ENCODE measurements around the gene AIP. TPM values are rescaled to one million over a fixed set of nuclear protein-coding genes. Genes with fewer than 3 reads are reported as not detected.
A peak's percentile ranks its signal among the peaks of the same experiment; 100 is the strongest.

Gene AIP
- total and polyA plus RNA-seq, 2 of the 8 experiments (the other 6 are each of a cell fraction or from before 2014, with no cell fraction given), result 29.8 to 54.4 TPM

GRCh38 chr11:67522338-67522737, 39.5 kb downstream of the AIP start:
- Histone ChIP-seq H3K14ac (ENCODE audit: insufficient read length) (no peak overlapping the region), H2BK12ac (ENCODE audit: low read depth, low read length) (no peak overlapping the region), H4K5ac (ENCODE audit: insufficient read length, low read depth, low read length) (no peak overlapping the region), H3K36me3 (ENCODE audit: control insufficient read depth in 2 of 4, insufficient read depth in 4 of 4, low read length in 3 of 4) (no peaks in the 10 kb centered on the region), H3K23ac (ENCODE audit: insufficient read length) (no peak overlapping the region), H3K4me1 (replicated peaks in 1 of 4; ENCODE audit: control insufficient read depth in 3 of 4, insufficient read depth in 4 of 4, low read length in 3 of 4) (no peaks in the 10 kb centered on the region), H3K9me3 (ENCODE audit: insufficient read depth in 2 of 2, low read depth in 1 of 2, low read length in 1 of 2) (no peaks in the 10 kb centered on the region), H3K9ac (replicated peaks in 1 of 4; ENCODE audit: extremely low read depth in 1 of 4, low read depth in 3 of 4, low read length in 3 of 4) (no peak overlapping the region), H4K20me1 (replicated peaks in 1 of 2; ENCODE audit: control insufficient read depth in 1 of 2, insufficient read depth in 2 of 2, low read length in 2 of 2) (no peaks in the 10 kb centered on the region), H3K4me2 (ENCODE audit: insufficient read depth in 1 of 2, low read depth in 2 of 2, low read length in 2 of 2) (no peak overlapping the region), H2BK5ac (ENCODE audit: low read depth, low read length) (no peak overlapping the region), H2AFZ (ENCODE audit: low read length) (no peak overlapping the region), H3K23me2 (ENCODE audit: low read depth, low read length) (peaks cover 3% of the 10 kb centered on the region; the same call in 1 of the 2 replicates), H3K79me2 (ENCODE audit: control insufficient read depth in 1 of 2, insufficient read depth in 2 of 2, low read length in 2 of 2) (no peaks in the 10 kb centered on the region), H4K8ac (ENCODE audit: extremely low read depth, insufficient read depth, low read length) (peak overlapping the region; percentile 25; the same call in 1 of the 2 replicates), H2AK5ac (ENCODE audit: low read depth, low read length) (no peak overlapping the region), H3K27ac (ENCODE audit: low read depth, low read length) (no peak overlapping the region), H3K4ac (replicated peaks; ENCODE audit: insufficient read length, low read depth, low read length) (no peak overlapping the region), H2BK20ac (ENCODE audit: low read length) (no peak overlapping the region), H3K27me3 (replicated peaks in 1 of 4; ENCODE audit: control insufficient read depth in 3 of 4, extremely low read depth in 1 of 4, insufficient read depth in 3 of 4, low read length in 3 of 4) (no peaks in the 10 kb centered on the region), H2BK120ac (replicated peaks; ENCODE audit: low read depth, low read length) (no peak overlapping the region), H3K4me3 (ENCODE audit: extremely low read depth in 1 of 4, insufficient read depth in 2 of 4, low read depth in 3 of 4, low read length in 4 of 4) (no peak overlapping the region), H3K79me1 (ENCODE audit: low read depth, low read length) (no peaks in the 10 kb centered on the region), H3K56ac (replicated peaks; ENCODE audit: insufficient read length, low read depth, low read length) (no peak overlapping the region), H4K91ac (replicated peaks; ENCODE audit: insufficient read length, low read length) (no peak overlapping the region), H2BK15ac (ENCODE audit: low read length) (no peak overlapping the region), H3K18ac (ENCODE audit: extremely low read depth, low read length) (no peak overlapping the region)
- TF ChIP-seq SAP30 (IDR thresholded peaks at IDR 0.05; ENCODE audit: insufficient read depth, insufficient replicate concordance, low read length) (no peak), ATF3 (IDR thresholded peaks at IDR 0.05; ENCODE audit: insufficient read depth, low read depth, low read length) (no peak), POLR2AphosphoS5 (IDR thresholded peaks at IDR 0.05; ENCODE audit: low read depth, low read length) (no peak)
- ChIA-PET CTCF (ENCODE audit: partially characterized antibody) (interaction anchor here (0.6 kb wide), 1 partner anchor 30 kb away, joined by 5 read pairs; no protein-coding TSS in a partner anchor), POLR2A (ENCODE audit: partially characterized antibody) (no interaction called here)
- DNase-seq (ENCODE audit: low read depth in 1 of 2, low spot score in 2 of 2), result no peak
- FAIRE-seq, result no peak
- WGBS, 2 experiments (ENCODE audit: extremely low coverage in 1 of 2, insufficient coverage in 1 of 2, insufficient read length in 1 of 2, insufficient replicate concordance in 2 of 2, low coverage in 1 of 2, low lambda C conversion rate in 2 of 2, missing lambda C conversion rate in 1 of 2), result 99% methylated on average over 12 of the region's 15 CpGs; no CpG with 5 or more reads in 1 of the 2 experiments

Measured in H1 (cell line).